LHCN-M2 (cell line): ENCODE measurements around the gene RNASE8. TPM values are rescaled to one million over a fixed set of nuclear protein-coding genes. Genes with fewer than 3 reads are reported as not detected.
"Not testable (repeated sequence)": the region's sequence is repeated elsewhere in the genome, so short reads cannot be mapped to it uniquely, and the experiment has no call there.

Experiments
- DNase-seq: peaks from one replicate; pipeline ENCODE4 v3.0.0-alpha.2; 2012; ENCODE audit warnings: low read depth
- total RNA-seq: library from RNA; depleted of rRNA; stranded (reverse); fragments of >200 nt; gene quantifications from 2 replicates; pipeline ENCODE4 v1.2.3, GENCODE V29; 2014

RNASE8 gene
- total RNA-seq, 1 experiment from 2014 or later: not detected

- no peak for DNase-seq
These were observed 27.7 kb upstream of the RNASE8 start, which contains the start of gene TPPP2 for GRCh38 chr14:21029917-21030316. TPPP2 (plus strand) TSS chr14:21030217; CDS start chr14:21030582, 365 bp downstream.

- no peak for DNase-seq
These were observed 27.1 kb upstream of the RNASE8 start for GRCh38 chr14:21030531-21030930.

GRCh38 chr14:21032326-21033132 lies 25.1 kb upstream of the RNASE8 start:
- DNase-seq: no peak

- no peak for DNase-seq
These were observed 24.4 kb upstream of the RNASE8 start for GRCh38 chr14:21033133-21033698.

GRCh38 chr14:21034707-21035106 lies 22.9 kb upstream of the RNASE8 start, which contains the start of gene RNASE13:
RNASE13 (minus strand) TSS chr14:21034807; CDS start chr14:21034288, 519 bp downstream.
- DNase-seq: no peak

GRCh38 chr14:21036751-21037150 lies 20.9 kb upstream of the RNASE8 start:
- DNase-seq: peak; percentile 21

GRCh38 chr14:21037156-21037555 lies 20.5 kb upstream of the RNASE8 start:
- no peak for DNase-seq

- DNase-seq: peak; percentile 94
These were observed 18.9 kb upstream of the RNASE8 start for GRCh38 chr14:21038441-21039422.

- peak; percentile 86 for DNase-seq
These were observed 17.8 kb upstream of the RNASE8 start for GRCh38 chr14:21039585-21040369.

- DNase-seq: no peak
These were observed 17.2 kb upstream of the RNASE8 start for GRCh38 chr14:21040370-21040925.

GRCh38 chr14:21040941-21041340 lies 16.7 kb upstream of the RNASE8 start:
- DNase-seq: not testable (repeated sequence)

- DNase-seq: peak; percentile 74
These were observed 15.8 kb upstream of the RNASE8 start, which contains the start of gene RNASE7 for GRCh38 chr14:21041676-21042433. RNASE7 (plus strand) TSS chr14:21042362; CDS start chr14:21042993, 631 bp downstream.

- DNase-seq: peak; percentile 60
These were observed 14.7 kb upstream of the RNASE8 start for GRCh38 chr14:21042918-21043317.

GRCh38 chr14:21043387-21043973 lies 14.1 kb upstream of the RNASE8 start:
- DNase-seq: peak; percentile 61

- DNase-seq: no peak
These were observed 13.5 kb upstream of the RNASE8 start for GRCh38 chr14:21043974-21044618.

- no peak for DNase-seq
These were observed 10.2 kb upstream of the RNASE8 start for GRCh38 chr14:21047378-21047781.

GRCh38 chr14:21048638-21049037 lies 9.0 kb upstream of the RNASE8 start:
- no peak for DNase-seq

GRCh38 chr14:21049271-21049673 lies 8.3 kb upstream of the RNASE8 start:
- peak; percentile 49 for DNase-seq

- no peak for DNase-seq
These were observed 7.0 kb upstream of the RNASE8 start for GRCh38 chr14:21050597-21050996.
